Hepatocyte (in vitro differentiated cells): ENCODE measurements around the gene RBM19. TPM values are rescaled to one million over a fixed set of nuclear protein-coding genes. Genes with fewer than 3 reads are reported as not detected.

ENCODE experiments used
- DNase-seq: peaks from one replicate; pipeline ENCODE4 v3.0.0-alpha.2; 2016; ENCODE audit warnings: low spot score
- H2AFZ ChIP-seq: fragments of 200-600 bp; sonication (generic); 2 replicates; pipeline ENCODE4 v1.6.0; 2016; ENCODE audit warnings: antibody characterized with exemption, mild to moderate bottlenecking
- H3K27ac ChIP-seq: fragments of 200-600 bp; sonication (generic); 2 replicates; pipeline ENCODE4 v1.5.1; 2016; ENCODE audit warnings: mild to moderate bottlenecking
- H3K27me3 ChIP-seq: fragments of 200-600 bp; sonication (generic); 2 replicates; pipeline ENCODE4 v1.6.1; 2016
- H3K36me3 ChIP-seq: fragments of 200-600 bp; sonication (generic); replicated peaks from 2 replicates; pipeline ENCODE4 v1.5.1; 2016; ENCODE audit warnings: low read depth; ENCODE audit not compliant: insufficient read depth
- H3K4me1 ChIP-seq: fragments of 200-600 bp; sonication (generic); 2 replicates; pipeline ENCODE4 v1.5.1; 2016; ENCODE audit warnings: mild to moderate bottlenecking, moderate library complexity; ENCODE audit not compliant: insufficient read depth
- H3K4me2 ChIP-seq: fragments of 200-600 bp; sonication (generic); 2 replicates; pipeline ENCODE4 v1.6.0; 2016
- H3K4me3 ChIP-seq: fragments of 200-600 bp; sonication (generic); 2 replicates; pipeline ENCODE4 v1.5.1; 2016; ENCODE audit warnings: mild to moderate bottlenecking
- H3K79me2 ChIP-seq: fragments of 200-600 bp; sonication (generic); 2 replicates; pipeline ENCODE4 v1.6.0; 2017; ENCODE audit warnings: mild to moderate bottlenecking
- H3K9me2 ChIP-seq: fragments of 200-600 bp; sonication (generic); replicated peaks from 2 replicates; pipeline ENCODE4 v1.6.0; 2017; ENCODE audit warnings: mild to moderate bottlenecking; ENCODE audit not compliant: insufficient read depth
- H3K9me3 ChIP-seq: fragments of 200-600 bp; sonication (generic); 2 replicates; pipeline ENCODE4 v1.5.1; 2016; ENCODE audit warnings: low read depth, mild to moderate bottlenecking
- H4K20me1 ChIP-seq: fragments of 200-600 bp; sonication (generic); 2 replicates; pipeline ENCODE4 v1.6.0; 2016; ENCODE audit warnings: mild to moderate bottlenecking; ENCODE audit not compliant: insufficient read depth, poor library complexity, severe bottlenecking
- EZH2 ChIP-seq: fragments of 200-600 bp; sonication (generic); IDR thresholded peaks from 2 replicates; pipeline ENCODE4 v1.6.1; 2016; ENCODE audit warnings: antibody characterized with exemption, mild to moderate bottlenecking, borderline replicate concordance
- EZH2phosphoT487 ChIP-seq: fragments of 200-600 bp; sonication (generic); IDR thresholded peaks from one replicate; pipeline ENCODE4 v1.6.1; 2018; ENCODE audit warnings: antibody characterized with exemption, mild to moderate bottlenecking, low read depth, moderate library complexity; ENCODE audit not compliant: unreplicated experiment, severe bottlenecking
- WGBS: methylation state at CpG from one replicate; pipeline ENCODE4 v1.1.6; 2016; ENCODE audit warnings: low lambda C conversion rate; ENCODE audit errors: missing lambda C conversion rate; 5-methylcytosine and 5-hydroxymethylcytosine counted together
- polyA plus RNA-seq: library from polyadenylated mRNA; unstranded; fragments of >200 nt; fragmentation: Nextera tagmentation; extraction: Ambion mirVana; gene quantifications from 2 replicates; pipeline ENCODE4 v1.2.1, GENCODE V29; 2016
- total RNA-seq: library from RNA; depleted of rRNA; stranded (reverse); fragments of >200 nt; gene quantifications from 2 replicates; pipeline ENCODE4 v1.2.3, GENCODE V29; 2014
- TF ChIP-seq, protein P1 (sequence below): fragments of 200-600 bp; sonication (generic); IDR thresholded peaks from 2 replicates; pipeline ENCODE4 v1.5.1; 2016; ENCODE audit warnings: antibody characterized with exemption, mild to moderate bottlenecking; ENCODE audit not compliant: poor library complexity

RBM19 gene
- total and polyA plus RNA-seq, 2 experiments from 2014 or later: 14.5 to 16.8 TPM

GRCh38 chr12:113946175-113946574, 19.9 kb downstream of the RBM19 start:
- Histone ChIP-seq H3K4me1 (no peaks in the 10 kb centered on the region), H3K79me2 (no peaks in the 10 kb centered on the region), H3K27ac (no peak overlapping the region), H3K9me3 (no peaks in the 10 kb centered on the region), H3K27me3 (no peaks in the 10 kb centered on the region), H3K36me3 (no peaks in the 10 kb centered on the region), H3K4me3 (no peak overlapping the region), H3K9me2 (no peaks in the 10 kb centered on the region), H3K4me2 (no peak overlapping the region), H2AFZ (no peak overlapping the region), H4K20me1 (no peaks in the 10 kb centered on the region)
- DNase-seq: no peak
- TF ChIP-seq EZH2 (no peak), EZH2phosphoT487 (no peak)
- TF ChIP-seq, protein P1, sequence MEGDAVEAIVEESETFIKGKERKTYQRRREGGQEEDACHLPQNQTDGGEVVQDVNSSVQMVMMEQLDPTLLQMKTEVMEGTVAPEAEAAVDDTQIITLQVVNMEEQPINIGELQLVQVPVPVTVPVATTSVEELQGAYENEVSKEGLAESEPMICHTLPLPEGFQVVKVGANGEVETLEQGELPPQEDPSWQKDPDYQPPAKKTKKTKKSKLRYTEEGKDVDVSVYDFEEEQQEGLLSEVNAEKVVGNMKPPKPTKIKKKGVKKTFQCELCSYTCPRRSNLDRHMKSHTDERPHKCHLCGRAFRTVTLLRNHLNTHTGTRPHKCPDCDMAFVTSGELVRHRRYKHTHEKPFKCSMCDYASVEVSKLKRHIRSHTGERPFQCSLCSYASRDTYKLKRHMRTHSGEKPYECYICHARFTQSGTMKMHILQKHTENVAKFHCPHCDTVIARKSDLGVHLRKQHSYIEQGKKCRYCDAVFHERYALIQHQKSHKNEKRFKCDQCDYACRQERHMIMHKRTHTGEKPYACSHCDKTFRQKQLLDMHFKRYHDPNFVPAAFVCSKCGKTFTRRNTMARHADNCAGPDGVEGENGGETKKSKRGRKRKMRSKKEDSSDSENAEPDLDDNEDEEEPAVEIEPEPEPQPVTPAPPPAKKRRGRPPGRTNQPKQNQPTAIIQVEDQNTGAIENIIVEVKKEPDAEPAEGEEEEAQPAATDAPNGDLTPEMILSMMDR: no peak
- 97% methylated on average over 8 of the region's 8 CpGs for WGBS

DNA sequence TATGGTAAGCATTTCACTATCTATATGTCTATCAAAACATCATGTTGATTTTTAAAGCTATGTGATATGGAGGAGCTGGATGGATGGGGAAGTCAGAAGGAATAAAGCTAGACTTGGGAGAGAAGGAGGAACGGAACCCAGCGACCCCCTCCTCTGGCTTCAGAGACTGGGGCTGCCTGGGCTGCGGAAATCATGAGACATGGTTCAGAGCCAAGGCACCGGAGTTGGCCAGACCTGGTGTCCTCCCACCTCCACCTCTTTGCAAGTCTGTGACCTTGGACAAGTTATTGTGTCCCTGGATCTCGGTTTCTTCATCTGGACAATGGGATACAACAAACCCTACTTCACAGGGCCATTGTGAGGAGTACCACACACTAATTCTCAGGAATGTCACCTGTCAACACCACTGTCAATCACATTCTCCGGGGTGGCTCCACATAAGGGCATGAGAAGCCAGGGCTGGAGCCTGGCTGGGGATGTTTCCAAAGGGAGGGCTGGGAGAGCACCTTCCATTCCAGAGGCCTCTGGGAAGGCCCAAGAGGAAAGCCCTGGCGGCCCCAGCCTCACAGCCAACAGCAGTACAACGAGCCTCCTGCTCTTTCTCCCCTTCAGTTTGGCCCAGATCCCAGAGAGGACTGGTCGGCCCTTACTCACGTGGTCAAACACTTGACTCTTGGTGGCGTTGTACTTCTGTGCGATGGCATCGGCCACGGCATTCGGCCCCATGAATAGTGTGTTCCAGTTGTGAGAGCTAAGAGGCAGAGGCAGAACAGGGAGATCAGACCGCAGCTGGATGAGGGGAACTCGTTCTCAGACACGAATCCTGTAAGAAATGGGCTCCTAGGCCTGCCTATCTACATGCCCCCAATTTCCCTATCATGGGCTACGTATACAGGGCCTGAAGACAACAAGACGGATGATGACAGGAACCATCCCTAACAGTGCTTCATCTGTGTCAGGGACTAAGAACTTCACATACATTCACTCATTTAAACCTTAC, 20.7 kb downstream of the RBM19 start:
- no peaks in the 10 kb centered on the region for H3K9me3 ChIP-seq
- no peak for TF ChIP-seq EZH2
- H2AFZ ChIP-seq: no peak overlapping the region
- H3K9me2 ChIP-seq: no peaks in the 10 kb centered on the region
- no peaks in the 10 kb centered on the region for H3K27me3 ChIP-seq
- H3K36me3 ChIP-seq: no peaks in the 10 kb centered on the region
- no peak overlapping the region for H3K4me3 ChIP-seq
- no peak overlapping the region for H3K27ac ChIP-seq
- whole genome bisulfite sequencing: 96% methylated on average over 20 of the region's 20 CpGs
- no peaks in the 10 kb centered on the region for H4K20me1 ChIP-seq
- no peaks in the 10 kb centered on the region for H3K4me1 ChIP-seq
- H3K79me2 ChIP-seq: no peaks in the 10 kb centered on the region
- DNase-seq: no peak
- H3K4me2 ChIP-seq: no peak overlapping the region

DNA sequence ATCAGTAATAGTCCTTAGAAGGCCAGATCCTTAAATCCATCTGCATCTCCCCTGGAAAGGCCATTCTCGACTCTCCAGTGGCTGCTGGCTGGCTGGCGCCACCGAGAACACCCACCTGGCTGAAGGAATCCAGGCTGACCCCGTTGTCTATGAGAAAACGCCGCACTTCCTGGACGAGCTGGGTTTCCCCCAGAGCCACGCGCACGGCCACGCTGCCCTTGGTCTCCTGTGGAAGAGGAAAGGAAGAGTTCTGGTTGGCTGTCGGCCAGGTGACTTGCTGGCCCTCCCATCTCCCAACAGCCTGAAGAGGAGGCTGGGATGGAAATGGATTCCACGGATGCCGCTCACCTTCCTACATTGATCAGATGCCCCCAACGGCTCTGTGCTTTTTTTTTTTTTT, 23.9 kb downstream of the RBM19 start:
- no peak overlapping the region for H3K4me3 ChIP-seq
- H2AFZ ChIP-seq: no peak overlapping the region
- no peaks in the 10 kb centered on the region for H3K9me3 ChIP-seq
- H3K9me2 ChIP-seq: no peaks in the 10 kb centered on the region
- 98% methylated on average over 15 of the region's 15 CpGs for WGBS
- no peak overlapping the region for H3K27ac ChIP-seq
- H3K36me3 ChIP-seq: no peaks in the 10 kb centered on the region
- H3K4me1 ChIP-seq: no peaks in the 10 kb centered on the region
- H3K4me2 ChIP-seq: no peak overlapping the region
- no peak for DNase-seq
- no peaks in the 10 kb centered on the region for H3K27me3 ChIP-seq
- TF ChIP-seq EZH2: no peak
- TF ChIP-seq, protein P1: no peak
- TF ChIP-seq EZH2phosphoT487: no peak
- H4K20me1 ChIP-seq: no peaks in the 10 kb centered on the region
- H3K79me2 ChIP-seq: no peaks in the 10 kb centered on the region

GRCh38 chr12:113941208-113941486, 25.0 kb downstream of the RBM19 start:
- TF ChIP-seq EZH2 (no peak), EZH2phosphoT487 (no peak)
- TF ChIP-seq, protein P1: no peak
- Histone ChIP-seq H3K4me2 (no peak overlapping the region), H3K79me2 (no peaks in the 10 kb centered on the region), H3K9me2 (no peaks in the 10 kb centered on the region), H3K27ac (no peak overlapping the region), H3K4me1 (no peaks in the 10 kb centered on the region), H3K36me3 (no peaks in the 10 kb centered on the region), H4K20me1 (no peaks in the 10 kb centered on the region), H3K27me3 (no peaks in the 10 kb centered on the region), H3K9me3 (no peaks in the 10 kb centered on the region), H3K4me3 (no peak overlapping the region), H2AFZ (no peak overlapping the region)
- WGBS: 100% methylated on average over 1 of the region's 1 CpG
- DNase-seq: no peak
